Mesothelial cell of epicardium (in vitro differentiated cells): Measurements from ENCODE around the gene MAEA. TPM values are rescaled to one million over a fixed set of nuclear protein-coding genes. Genes with fewer than 3 reads are reported as not detected.
A peak's percentile ranks its signal among the peaks of the same experiment; 100 is the strongest.

Experiments used
- DNase-seq, 2 experiments: peaks; one replicate each; pipeline ENCODE4 v3.0.0; 2021; ENCODE audit warnings: low spot score in 2 of 2; ENCODE audit not compliant: unreplicated experiment in 2 of 2
- H3K27ac Mint-ChIP-seq: 2 replicates; pipeline ENCODE4 v1.8.0; 2021; ENCODE audit warnings: mixed read lengths
- H3K27me3 Mint-ChIP-seq: 2 replicates; pipeline ENCODE4 v1.8.0; 2021; ENCODE audit warnings: low read depth, mixed read lengths
- H3K36me3 Mint-ChIP-seq: 2 replicates; pipeline ENCODE4 v1.8.0; 2021; ENCODE audit warnings: mixed read lengths
- H3K4me1 Mint-ChIP-seq: 2 replicates; pipeline ENCODE4 v1.8.0; 2021; ENCODE audit warnings: mixed read lengths
- H3K4me3 Mint-ChIP-seq: 2 replicates; pipeline ENCODE4 v1.8.0; 2021; ENCODE audit warnings: mild to moderate bottlenecking, moderate library complexity, mixed read lengths
- H3K9me3 Mint-ChIP-seq: 2 replicates; pipeline ENCODE4 v1.8.0; 2021; ENCODE audit warnings: mixed read lengths
- total RNA-seq: library from RNA; stranded (reverse); gene quantifications from 3 replicates; pipeline ENCODE4 v1.2.1, GENCODE V29; 2021
- TF ChIP-seq, protein P1 (sequence below): fragments of 200-600 bp; sonication (generic); IDR thresholded peaks from one replicate; pipeline ENCODE4 v1.5.0; 2021; ENCODE audit warnings: antibody characterized with exemption; ENCODE audit not compliant: unreplicated experiment

MAEA gene
- total RNA-seq, 1 donor from 2014 or later = 73.4 TPM

DNA sequence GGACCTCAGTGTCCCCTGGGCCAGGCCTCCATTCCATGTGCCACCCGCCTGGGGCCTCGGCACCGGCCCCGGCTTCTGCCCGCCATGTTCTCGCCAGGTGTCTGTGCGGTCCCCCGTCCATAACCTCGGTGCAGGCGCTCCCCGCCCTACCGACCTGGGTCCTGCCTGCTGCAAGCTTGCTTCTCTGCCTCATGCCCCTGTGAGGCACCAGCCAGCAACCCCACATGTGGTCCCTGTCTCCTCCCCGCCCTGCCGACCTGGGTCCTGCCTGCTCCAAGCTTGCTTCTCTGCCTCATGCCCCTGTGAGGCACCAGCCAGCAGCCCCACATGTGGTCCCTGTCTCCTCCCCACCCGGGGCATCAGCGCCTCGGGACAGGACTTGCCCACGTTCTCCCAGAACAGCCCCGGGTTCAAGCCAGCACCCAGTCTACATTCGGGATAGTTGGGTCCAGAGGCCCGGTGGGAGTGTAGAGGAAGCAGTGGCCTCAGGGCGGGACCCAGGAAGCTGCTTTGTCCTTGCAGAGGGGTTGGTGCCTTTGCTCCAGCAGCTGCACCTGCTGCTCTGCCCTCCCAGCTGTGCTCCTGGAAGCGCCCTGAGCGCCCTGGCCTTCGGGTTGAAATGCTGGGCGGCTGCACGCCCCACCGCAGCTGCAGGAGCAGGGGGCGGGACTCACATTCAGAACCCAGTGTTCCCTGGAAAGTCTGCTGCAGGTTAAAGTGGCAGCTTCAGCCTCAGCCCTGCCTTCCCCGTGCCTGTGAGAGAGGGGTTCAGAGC lies 37.2 kb downstream of the MAEA start:
- no peak overlapping the region for H3K4me3 Mint-ChIP-seq
- H3K27me3 Mint-ChIP-seq = no peaks in the 10 kb centered on the region
- no peak overlapping the region for H3K27ac Mint-ChIP-seq
- H3K9me3 Mint-ChIP-seq = no peaks in the 10 kb centered on the region
- no peaks in the 10 kb centered on the region for H3K4me1 Mint-ChIP-seq
- no peak for DNase-seq
- TF ChIP-seq, protein P1, sequence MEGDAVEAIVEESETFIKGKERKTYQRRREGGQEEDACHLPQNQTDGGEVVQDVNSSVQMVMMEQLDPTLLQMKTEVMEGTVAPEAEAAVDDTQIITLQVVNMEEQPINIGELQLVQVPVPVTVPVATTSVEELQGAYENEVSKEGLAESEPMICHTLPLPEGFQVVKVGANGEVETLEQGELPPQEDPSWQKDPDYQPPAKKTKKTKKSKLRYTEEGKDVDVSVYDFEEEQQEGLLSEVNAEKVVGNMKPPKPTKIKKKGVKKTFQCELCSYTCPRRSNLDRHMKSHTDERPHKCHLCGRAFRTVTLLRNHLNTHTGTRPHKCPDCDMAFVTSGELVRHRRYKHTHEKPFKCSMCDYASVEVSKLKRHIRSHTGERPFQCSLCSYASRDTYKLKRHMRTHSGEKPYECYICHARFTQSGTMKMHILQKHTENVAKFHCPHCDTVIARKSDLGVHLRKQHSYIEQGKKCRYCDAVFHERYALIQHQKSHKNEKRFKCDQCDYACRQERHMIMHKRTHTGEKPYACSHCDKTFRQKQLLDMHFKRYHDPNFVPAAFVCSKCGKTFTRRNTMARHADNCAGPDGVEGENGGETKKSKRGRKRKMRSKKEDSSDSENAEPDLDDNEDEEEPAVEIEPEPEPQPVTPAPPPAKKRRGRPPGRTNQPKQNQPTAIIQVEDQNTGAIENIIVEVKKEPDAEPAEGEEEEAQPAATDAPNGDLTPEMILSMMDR = no peak
- peaks cover 12% of the 10 kb centered on the region for H3K36me3 Mint-ChIP-seq

DNA sequence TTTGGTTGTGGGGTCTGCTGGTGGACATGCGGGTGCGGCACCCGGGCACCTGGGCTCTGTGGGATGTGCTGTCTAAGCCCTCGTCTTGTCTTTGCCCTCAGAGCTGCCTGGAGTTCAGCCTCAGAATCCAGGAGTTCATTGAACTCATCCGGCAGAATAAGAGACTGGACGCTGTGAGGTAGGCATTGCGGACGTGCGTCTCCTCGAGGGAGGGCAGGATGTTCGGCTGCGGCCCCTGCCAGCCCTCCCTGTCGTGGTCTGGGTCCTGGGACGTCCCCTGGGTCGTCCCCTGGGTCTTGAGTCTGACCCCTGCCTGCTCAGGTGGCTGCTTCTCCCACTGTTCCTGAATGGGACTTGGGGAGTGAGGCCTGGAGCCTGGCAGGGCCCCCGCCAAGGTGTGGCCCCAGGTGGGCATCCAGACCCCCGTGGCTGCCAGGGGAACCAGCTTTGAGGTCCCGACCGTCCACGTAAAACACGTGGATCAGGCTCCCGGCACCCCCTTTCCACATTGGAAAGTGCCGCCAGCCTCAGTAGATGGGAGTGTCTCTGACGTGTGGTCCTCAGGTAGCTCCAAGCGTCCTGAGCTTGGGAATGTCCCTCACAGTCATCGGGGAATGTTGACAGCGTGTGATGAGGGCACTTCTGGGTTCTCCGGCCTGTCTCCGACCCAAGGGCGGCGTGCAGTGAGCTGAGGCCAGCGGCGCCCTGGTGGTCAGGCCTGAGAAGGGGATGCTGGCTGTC lies 38.0 kb downstream of the MAEA start:
- Mint-ChIP-seq H3K4me3 (no peak overlapping the region), H3K27ac (no peak overlapping the region), H3K27me3 (no peaks in the 10 kb centered on the region), H3K4me1 (no peaks in the 10 kb centered on the region), H3K9me3 (no peaks in the 10 kb centered on the region), H3K36me3 (peaks cover 9% of the 10 kb centered on the region)
- no peak for DNase-seq
- TF ChIP-seq, protein P1 = no peak

DNA sequence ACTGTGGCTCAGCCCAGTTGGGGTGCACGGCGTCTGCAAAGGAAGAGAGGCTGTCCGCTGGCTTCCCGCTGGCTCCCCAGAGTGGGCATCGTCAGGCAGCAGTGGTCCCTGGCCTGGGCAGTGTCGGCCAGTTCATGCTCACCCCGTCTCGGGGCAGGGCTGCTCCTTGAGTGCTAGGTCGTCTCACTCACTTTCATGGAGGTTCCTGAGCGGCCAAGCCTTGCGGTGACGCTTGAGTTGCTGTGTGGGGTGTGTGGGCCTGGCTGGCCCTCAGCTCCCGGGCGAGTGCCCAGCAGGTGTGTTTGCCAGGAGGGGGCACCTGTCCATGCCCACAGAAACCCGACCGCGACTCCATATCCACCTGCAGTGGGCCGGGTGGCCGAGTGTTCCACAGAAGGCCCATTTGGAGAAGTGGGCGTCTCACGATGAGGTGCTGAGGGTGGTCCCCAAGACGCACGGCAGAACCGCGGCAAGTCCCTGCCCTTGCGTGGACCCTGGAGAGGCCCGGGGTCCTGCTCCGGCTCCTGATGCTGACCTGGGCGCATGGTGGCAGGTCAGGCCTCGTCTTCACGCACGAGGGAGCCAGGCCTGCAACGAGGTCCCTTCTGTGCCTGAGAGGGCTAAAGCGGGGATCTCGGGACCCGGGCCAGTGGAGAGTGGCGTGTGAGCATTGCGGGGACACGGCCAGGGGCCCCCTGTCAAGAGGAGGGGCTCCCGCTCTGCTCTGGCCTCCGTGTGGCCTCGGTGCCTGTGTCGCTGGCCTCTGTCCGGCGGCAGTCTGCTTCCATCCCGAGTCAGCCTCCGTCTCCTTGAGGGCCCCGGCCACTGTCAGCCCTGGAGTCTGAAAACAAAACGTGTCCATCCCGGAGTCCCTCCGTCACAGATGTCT lies 38.8 kb downstream of the MAEA start:
- Mint-ChIP-seq H3K36me3 (peaks cover 7% of the 10 kb centered on the region), H3K27me3 (no peaks in the 10 kb centered on the region), H3K27ac (no peak overlapping the region), H3K4me1 (no peaks in the 10 kb centered on the region), H3K9me3 (no peaks in the 10 kb centered on the region), H3K4me3 (no peak overlapping the region)
- no peak for DNase-seq
- TF ChIP-seq, protein P1 = peak; percentile 17

DNA sequence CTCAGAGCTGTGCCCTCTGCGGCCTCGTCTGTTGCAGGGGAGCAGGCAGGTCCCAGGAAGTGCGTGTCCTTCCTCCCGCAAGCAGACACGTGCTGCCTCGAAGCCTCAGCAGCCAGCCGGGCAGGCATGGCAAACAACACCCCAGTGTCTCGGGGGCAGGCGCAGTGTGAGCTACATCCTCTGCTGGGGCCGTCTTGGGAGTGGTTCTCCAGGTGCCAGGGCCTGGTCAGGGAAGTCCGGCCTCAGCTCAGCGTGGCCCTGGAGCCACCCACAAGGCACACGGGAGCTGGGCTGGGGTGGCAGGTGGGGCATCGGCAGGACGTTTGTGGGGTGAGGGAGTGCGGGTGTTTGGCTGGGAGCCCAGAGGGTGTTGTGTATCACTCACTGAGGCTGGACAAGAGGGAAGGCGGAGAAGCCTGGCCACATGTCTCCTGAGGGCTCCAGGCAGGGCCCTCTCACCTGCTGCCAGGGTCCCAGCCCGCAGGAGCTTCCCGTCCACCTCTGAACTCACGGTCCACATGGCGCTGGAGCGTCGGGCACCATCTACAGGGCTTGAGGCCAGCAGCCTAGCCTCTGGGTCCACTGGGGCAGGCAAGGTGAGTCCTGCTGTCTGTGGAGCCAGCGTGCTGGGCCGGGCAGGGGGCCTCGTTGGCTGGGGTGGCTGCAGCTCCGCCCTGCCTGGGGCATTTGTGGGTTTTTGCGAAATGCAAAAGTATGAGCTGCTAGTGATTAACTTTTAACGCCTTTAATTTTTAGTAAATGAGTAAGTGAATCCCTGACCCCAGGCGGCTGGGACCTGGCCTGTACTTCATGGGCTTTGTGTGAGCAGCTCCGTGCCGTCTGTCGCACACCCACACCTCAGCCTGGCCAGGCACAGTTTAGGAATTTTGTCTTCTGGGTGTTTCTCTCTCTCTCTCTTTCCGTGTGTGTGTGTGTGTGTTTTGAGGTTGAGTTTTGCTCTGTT lies 40.0 kb downstream of the MAEA start:
- TF ChIP-seq, protein P1 = no peak
- no peak overlapping the region for H3K4me3 Mint-ChIP-seq
- no peaks in the 10 kb centered on the region for H3K9me3 Mint-ChIP-seq
- H3K4me1 Mint-ChIP-seq = no peaks in the 10 kb centered on the region
- H3K27ac Mint-ChIP-seq = no peak overlapping the region
- no peak for DNase-seq
- peaks cover 12% of the 10 kb centered on the region for H3K36me3 Mint-ChIP-seq
- H3K27me3 Mint-ChIP-seq = no peaks in the 10 kb centered on the region
